ENCODE measurements around the gene IFT172.

Gene IFT172

DNA sequence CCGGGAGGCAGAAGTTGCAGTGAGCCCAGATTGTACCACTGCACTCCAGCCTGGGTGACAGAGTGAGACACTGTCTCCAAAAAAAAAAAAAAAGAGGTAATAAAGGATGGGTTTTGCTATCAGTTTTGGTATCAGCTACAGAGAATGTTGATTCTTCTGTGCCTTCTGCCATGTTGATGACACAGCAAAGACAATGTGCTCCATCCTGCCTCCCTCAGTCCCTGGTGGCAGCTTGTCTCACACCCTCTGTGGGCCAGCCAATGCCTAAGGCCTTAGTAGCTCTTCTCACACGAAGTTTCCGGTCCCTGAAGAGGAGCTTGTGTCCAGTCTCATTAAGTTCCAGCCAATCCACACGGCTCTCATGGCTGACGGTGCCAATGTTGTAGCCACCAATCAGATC lies 17.6 kb downstream of the IFT172 start:
- H3K4me1 ChIP-seq (ENCODE audit: insufficient read depth, low read length, poor library complexity, severe bottlenecking): no peaks in the 10 kb centered on the region
- no peaks in the 10 kb centered on the region for H3K36me3 ChIP-seq (ENCODE audit: insufficient read depth, low read length)
- H3K79me2 ChIP-seq (ENCODE audit: insufficient read depth, low read length): no peaks in the 10 kb centered on the region
- no peaks in the 10 kb centered on the region for H4K20me1 ChIP-seq (ENCODE audit: insufficient read depth, low read length, poor library complexity, severe bottlenecking)
- H3F3A ChIP-seq (ENCODE audit: low read depth): no peaks in the 10 kb centered on the region
- no peak for TF ChIP-seq EZH2phosphoT487 (IDR thresholded peaks at IDR 0.05; ENCODE audit: borderline replicate concordance)
- TF ChIP-seq, protein P1, sequence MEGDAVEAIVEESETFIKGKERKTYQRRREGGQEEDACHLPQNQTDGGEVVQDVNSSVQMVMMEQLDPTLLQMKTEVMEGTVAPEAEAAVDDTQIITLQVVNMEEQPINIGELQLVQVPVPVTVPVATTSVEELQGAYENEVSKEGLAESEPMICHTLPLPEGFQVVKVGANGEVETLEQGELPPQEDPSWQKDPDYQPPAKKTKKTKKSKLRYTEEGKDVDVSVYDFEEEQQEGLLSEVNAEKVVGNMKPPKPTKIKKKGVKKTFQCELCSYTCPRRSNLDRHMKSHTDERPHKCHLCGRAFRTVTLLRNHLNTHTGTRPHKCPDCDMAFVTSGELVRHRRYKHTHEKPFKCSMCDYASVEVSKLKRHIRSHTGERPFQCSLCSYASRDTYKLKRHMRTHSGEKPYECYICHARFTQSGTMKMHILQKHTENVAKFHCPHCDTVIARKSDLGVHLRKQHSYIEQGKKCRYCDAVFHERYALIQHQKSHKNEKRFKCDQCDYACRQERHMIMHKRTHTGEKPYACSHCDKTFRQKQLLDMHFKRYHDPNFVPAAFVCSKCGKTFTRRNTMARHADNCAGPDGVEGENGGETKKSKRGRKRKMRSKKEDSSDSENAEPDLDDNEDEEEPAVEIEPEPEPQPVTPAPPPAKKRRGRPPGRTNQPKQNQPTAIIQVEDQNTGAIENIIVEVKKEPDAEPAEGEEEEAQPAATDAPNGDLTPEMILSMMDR (conservative IDR thresholded peaks at IDR 0.05; ENCODE audit: low read length): no peak
- no peaks in the 10 kb centered on the region for H3K27me3 ChIP-seq (ENCODE audit: insufficient read depth, low read length, poor library complexity, severe bottlenecking)
- no peak overlapping the region for H3K4me3 ChIP-seq (ENCODE audit: low read length, poor library complexity, severe bottlenecking)
- H3K4me2 ChIP-seq (ENCODE audit: low read depth, low read length, poor library complexity, severe bottlenecking): no peak overlapping the region
- no peak overlapping the region for H3K9ac ChIP-seq (ENCODE audit: low read depth, low read length, poor library complexity, severe bottlenecking)
- no peaks in the 10 kb centered on the region for H3K9me3 ChIP-seq (ENCODE audit: insufficient read depth, low read depth, low read length)
- no peaks in the 10 kb centered on the region for H3K9me2 ChIP-seq (replicated peaks; ENCODE audit: low read depth, low read length)
- H2AFZ ChIP-seq (ENCODE audit: low read length): no peak overlapping the region

- H4K20me1 ChIP-seq (ENCODE audit: insufficient read depth, low read length, poor library complexity, severe bottlenecking): no peaks in the 10 kb centered on the region
- no peaks in the 10 kb centered on the region for H3K9me3 ChIP-seq (ENCODE audit: insufficient read depth, low read depth, low read length)
- H3K4me1 ChIP-seq (ENCODE audit: insufficient read depth, low read length, poor library complexity, severe bottlenecking): no peaks in the 10 kb centered on the region
- H3K27me3 ChIP-seq (ENCODE audit: insufficient read depth, low read length, poor library complexity, severe bottlenecking): no peaks in the 10 kb centered on the region
- H3K79me2 ChIP-seq (ENCODE audit: insufficient read depth, low read length): no peaks in the 10 kb centered on the region
- no peak overlapping the region for H2AFZ ChIP-seq (ENCODE audit: low read length)
- no peaks in the 10 kb centered on the region for H3F3A ChIP-seq (ENCODE audit: low read depth)
- H3K36me3 ChIP-seq (ENCODE audit: insufficient read depth, low read length): no peaks in the 10 kb centered on the region
- H3K9ac ChIP-seq (ENCODE audit: low read depth, low read length, poor library complexity, severe bottlenecking): no peak overlapping the region
- no peak for TF ChIP-seq EZH2phosphoT487 (IDR thresholded peaks at IDR 0.05; ENCODE audit: borderline replicate concordance)
- TF ChIP-seq, protein P1 (conservative IDR thresholded peaks at IDR 0.05; ENCODE audit: low read length): no peak
- H3K9me2 ChIP-seq (replicated peaks; ENCODE audit: low read depth, low read length): no peaks in the 10 kb centered on the region
- no peak overlapping the region for H3K4me3 ChIP-seq (ENCODE audit: low read length, poor library complexity, severe bottlenecking)
- no peak overlapping the region for H3K4me2 ChIP-seq (ENCODE audit: low read depth, low read length, poor library complexity, severe bottlenecking)
These were observed 25.1 kb downstream of the IFT172 start for GRCh38 chr2:27464443-27464842.

- H3F3A ChIP-seq (ENCODE audit: low read depth): no peaks in the 10 kb centered on the region
- no peaks in the 10 kb centered on the region for H3K9me2 ChIP-seq (replicated peaks; ENCODE audit: low read depth, low read length)
- no peak overlapping the region for H3K4me3 ChIP-seq (ENCODE audit: low read length, poor library complexity, severe bottlenecking)
- H3K9me3 ChIP-seq (ENCODE audit: insufficient read depth, low read depth, low read length): no peaks in the 10 kb centered on the region
- TF ChIP-seq, protein P1 (conservative IDR thresholded peaks at IDR 0.05; ENCODE audit: low read length): no peak
- TF ChIP-seq EZH2phosphoT487 (IDR thresholded peaks at IDR 0.05; ENCODE audit: borderline replicate concordance): no peak
- no peaks in the 10 kb centered on the region for H3K79me2 ChIP-seq (ENCODE audit: insufficient read depth, low read length)
- H4K20me1 ChIP-seq (ENCODE audit: insufficient read depth, low read length, poor library complexity, severe bottlenecking): no peaks in the 10 kb centered on the region
- no peaks in the 10 kb centered on the region for H3K27me3 ChIP-seq (ENCODE audit: insufficient read depth, low read length, poor library complexity, severe bottlenecking)
- peaks cover 2% of the 10 kb centered on the region for H3K4me1 ChIP-seq (ENCODE audit: insufficient read depth, low read length, poor library complexity, severe bottlenecking)
- H2AFZ ChIP-seq (ENCODE audit: low read length): no peak overlapping the region
- H3K9ac ChIP-seq (ENCODE audit: low read depth, low read length, poor library complexity, severe bottlenecking): no peak overlapping the region
- no peak overlapping the region for H3K4me2 ChIP-seq (ENCODE audit: low read depth, low read length, poor library complexity, severe bottlenecking)
- no peaks in the 10 kb centered on the region for H3K36me3 ChIP-seq (ENCODE audit: insufficient read depth, low read length)
These were observed 28.4 kb downstream of the IFT172 start for GRCh38 chr2:27461118-27461517.

Measured in Loucy (cell line).